Measurements from ENCODE around the gene CACNA1C. TPM values are rescaled to one million over a fixed set of nuclear protein-coding genes. Genes with fewer than 3 reads are reported as not detected.

Gene CACNA1C
- total RNA-seq, 1 experiment from 2014 or later, result 1.1 TPM

GRCh38 chr12:2108166-2108565 is 55.4 kb downstream of the CACNA1C start:
- Histone ChIP-seq H4K5ac (ENCODE audit: insufficient read length, low read depth, low read length) (no peak overlapping the region), H4K8ac (replicated peaks; ENCODE audit: insufficient read length, low read depth, low read length) (no peak overlapping the region), H4K91ac (ENCODE audit: insufficient read length, low read depth, low read length) (no peak overlapping the region), H3K79me2 (ENCODE audit: insufficient read depth, low read length) (no peaks in the 10 kb centered on the region), H3K23me2 (ENCODE audit: insufficient read length, low read depth, low read length, poor library complexity, severe bottlenecking) (no peaks in the 10 kb centered on the region), H3K56ac (ENCODE audit: insufficient read length, low read depth, low read length) (no peak overlapping the region), H3K79me1 (ENCODE audit: insufficient read depth, low read depth, low read length, poor library complexity, severe bottlenecking) (no peaks in the 10 kb centered on the region), H2AK5ac (ENCODE audit: insufficient read length, low read length) (no peak overlapping the region), H2BK20ac (ENCODE audit: low read depth, low read length, poor library complexity, severe bottlenecking) (no peak overlapping the region), H2BK15ac (ENCODE audit: low read depth, low read length) (no peak overlapping the region), H3K9me3 (ENCODE audit: control insufficient read depth, low read depth, low read length) (no peaks in the 10 kb centered on the region), H3K4ac (ENCODE audit: low read depth, low read length) (no peak overlapping the region), H3K4me2 (ENCODE audit: insufficient read depth, insufficient read length, low read length) (no peak overlapping the region), H4K20me1 (ENCODE audit: control insufficient read depth, insufficient read depth, insufficient read length) (no peaks in the 10 kb centered on the region), H2BK120ac (ENCODE audit: low read depth, low read length, poor library complexity, severe bottlenecking) (no peak overlapping the region), H3K18ac (ENCODE audit: insufficient read length, low read depth, low read length) (no peak overlapping the region), H2BK5ac (ENCODE audit: insufficient read length, low read length) (no peak overlapping the region), H2AFZ (ENCODE audit: low read length) (no peak overlapping the region), H3K27ac (ENCODE audit: insufficient read length, low read depth, low read length) (no peak overlapping the region), H3K23ac (ENCODE audit: insufficient read length, low read depth, low read length) (no peak overlapping the region), H2BK12ac (ENCODE audit: insufficient read length, low read depth, low read length) (no peak overlapping the region), H3K27me3 (ENCODE audit: insufficient read depth, low read length) (no peaks in the 10 kb centered on the region), H3K4me1 (ENCODE audit: insufficient read depth, low read length) (no peaks in the 10 kb centered on the region), H3K9ac (ENCODE audit: extremely low read depth, insufficient read length, low read length) (no peak overlapping the region), H3T11ph (ENCODE audit: low read length) (no peak overlapping the region), H3K14ac (ENCODE audit: insufficient read depth, low read length) (no peak overlapping the region; the same call in 1 of the 2 replicates)
- H3K36me3 Mint-ChIP-seq (ENCODE audit: insufficient read depth in 1 of 3, low read depth in 3 of 3), result peaks cover 0 to 3% (median 0%) of the 10 kb centered on the region in 3 experiments; a peak in 3 of 7 replicates
- peaks cover 1% of the 10 kb centered on the region; the same call in 1 of the 2 replicates for H3K27me3 Mint-ChIP-seq (ENCODE audit: low read depth)
- H3K4me1 Mint-ChIP-seq, result no peaks in the 10 kb centered on the region; a peak in 1 of 4 replicates
- no peak for TF ChIP-seq CTCF (conservative IDR thresholded peaks at IDR 0.05)
- no CpG with 5 or more reads among the region's 8 CpGs for WGBS (ENCODE audit: extremely low coverage, insufficient read length, low lambda C conversion rate)
- H3K27ac Mint-ChIP-seq, result 0 out of 7 replicates have a peak overlapping the region, but pooled peaks of 1 of the 3 experiments have one; percentile 36
- DNase-seq, result no peak
- H3K4me3 Mint-ChIP-seq, result no peak overlapping the region
- H3K9me3 Mint-ChIP-seq, result peaks cover 0 to 4% of the 10 kb centered on the region in 2 experiments; a peak in 2 of 5 replicates

All from H9 (cell line).